HepG2 (cell line): ENCODE results near the gene TNS1. TPM values are rescaled to one million over a fixed set of nuclear protein-coding genes. Genes with fewer than 3 reads are reported as not detected.

Experiments used
- CAMTA2 ChIP-seq: sonication (generic); formaldehyde crosslinking; IDR thresholded peaks from 2 replicates; pipeline ENCODE4 v1.4.0; 2020; ENCODE audit warnings: mild to moderate bottlenecking, missing genetic modification reagents, borderline replicate concordance
- EEA1 ChIP-seq: sonication (generic); formaldehyde crosslinking; IDR thresholded peaks from 2 replicates; pipeline ENCODE4 v1.5.1; 2020; ENCODE audit warnings: mild to moderate bottlenecking, missing genetic modification reagents, borderline replicate concordance
- FOXJ3 ChIP-seq: sonication (generic); formaldehyde crosslinking; IDR thresholded peaks from 2 replicates; pipeline ENCODE4 v1.4.0; 2020; ENCODE audit warnings: missing genetic modification reagents, mild to moderate bottlenecking, borderline replicate concordance
- HDAC2 ChIP-seq: sonication (generic); formaldehyde crosslinking; IDR thresholded peaks from 2 replicates; pipeline ENCODE4 v1.4.0; 2020; ENCODE audit warnings: missing genetic modification reagents
- HNRNPL ChIP-seq: fragments of 200-400 bp; formaldehyde crosslinking; IDR thresholded peaks from 2 replicates; pipeline ENCODE4 v1.6.1; 2017; ENCODE audit warnings: mild to moderate bottlenecking, low read depth, low read length
- JUNB ChIP-seq: sonication (generic); formaldehyde crosslinking; IDR thresholded peaks from 2 replicates; pipeline ENCODE4 v1.8.0; 2022; ENCODE audit warnings: missing genetic modification reagents, mild to moderate bottlenecking, borderline replicate concordance
- KDM3A ChIP-seq: IDR thresholded peaks from 2 replicates; pipeline ENCODE4 v1.6.1; 2018; ENCODE audit warnings: low read depth, missing compliant biosample characterization
- MEF2D ChIP-seq: sonication (generic); formaldehyde crosslinking; IDR thresholded peaks from 2 replicates; pipeline ENCODE4 v1.5.1; 2020; ENCODE audit warnings: mild to moderate bottlenecking, missing genetic modification reagents
- NCOR1 ChIP-seq: fragments of 200-600 bp; sonication (generic); IDR thresholded peaks from 2 replicates; pipeline ENCODE4 v1.7.0; 2017; ENCODE audit warnings: antibody characterized with exemption, low read length, borderline replicate concordance
- NONO ChIP-seq, 2 experiments: fragments of 450-650 bp in 1 of 2; sonication (generic) in 1 of 2; formaldehyde crosslinking in 1 of 2; IDR thresholded peaks in 1 of 2; conservative IDR thresholded peaks in 1 of 2; 2 replicates each; pipeline versions ENCODE4 v1.6.1 to v1.8.0; 2017 to 2022; ENCODE audit warnings: mild to moderate bottlenecking in 1 of 2, missing genetic modification reagents in 1 of 2, moderate library complexity in 1 of 2
- SMARCC2 ChIP-seq: fragments of 450-650 bp; IDR thresholded peaks from 2 replicates; pipeline ENCODE4 v1.6.1; 2017; ENCODE audit warnings: antibody characterized with exemption, mild to moderate bottlenecking
- TBP ChIP-seq: sonication (generic); formaldehyde crosslinking; IDR thresholded peaks from 2 replicates; pipeline ENCODE4 v1.5.0; 2020; ENCODE audit warnings: missing genetic modification reagents
- ZBTB33 ChIP-seq: sonication (generic); formaldehyde crosslinking; IDR thresholded peaks from 2 replicates; pipeline ENCODE4 v1.4.0; 2020; ENCODE audit warnings: missing genetic modification reagents
- ZBTB42 ChIP-seq: sonication (generic); formaldehyde crosslinking; IDR thresholded peaks from 2 replicates; pipeline ENCODE4 v1.5.0; 2020; ENCODE audit warnings: mild to moderate bottlenecking, missing genetic modification reagents
- ZNF550 ChIP-seq: sonication (generic); formaldehyde crosslinking; IDR thresholded peaks from 2 replicates; pipeline ENCODE4 v1.4.0; 2020; ENCODE audit warnings: mild to moderate bottlenecking, missing genetic modification reagents, borderline replicate concordance
- ZNF567 ChIP-seq: sonication (generic); formaldehyde crosslinking; IDR thresholded peaks from 2 replicates; pipeline ENCODE4 v1.8.1; 2023; ENCODE audit warnings: mild to moderate bottlenecking, missing genetic modification reagents, borderline replicate concordance
- ZNF605 ChIP-seq: sonication (generic); formaldehyde crosslinking; IDR thresholded peaks from 2 replicates; pipeline ENCODE4 v1.8.0; 2022; ENCODE audit warnings: mild to moderate bottlenecking, missing genetic modification reagents
- ZNF614 ChIP-seq: IDR thresholded peaks from 2 replicates; pipeline ENCODE4 v1.6.1; 2018; ENCODE audit warnings: missing biosample characterization, missing genetic modification reagents, inconsistent platforms, borderline replicate concordance
- ZNF644 ChIP-seq: IDR thresholded peaks from 2 replicates; pipeline ENCODE4 v1.6.1; 2016; ENCODE audit warnings: low read depth
- ZNF724P ChIP-seq: sonication (generic); formaldehyde crosslinking; IDR thresholded peaks from 2 replicates; pipeline ENCODE4 v1.8.0; 2022; ENCODE audit warnings: missing genetic modification reagents, borderline replicate concordance
- polyA plus RNA-seq, 8 experiments: library from polyadenylated mRNA; depleted of rRNA in 3 of 8; stranded (reverse) in 7 of 8; unstranded in 1 of 8; fragments of >200 nt; fragmentation: Illumina TruSeq in 4 of 8; extraction: Trizol in 4 of 8; gene quantifications; 2 replicates each; pipeline versions ENCODE4 v1.2.1 to v1.2.3, GENCODE V29; 2011 to 2016; ENCODE audit warnings: low read depth in 4 of 8, missing spikeins in 1 of 8, mixed read lengths in 1 of 8; ENCODE audit not compliant: insufficient read depth in 1 of 8
- total RNA-seq, 5 experiments: library from RNA; depleted of rRNA; stranded (reverse); fragments of >200 nt; fragmentation: Illumina TruSeq; extraction: Trizol; gene quantifications; 2 replicates each; pipeline ENCODE4 v1.2.3, GENCODE V29; 2016; ENCODE audit warnings: low read depth in 1 of 5
- TF ChIP-seq, protein P1 (sequence below): sonication (generic); formaldehyde crosslinking; IDR thresholded peaks from 2 replicates; pipeline ENCODE4 v1.5.0; 2020; ENCODE audit warnings: mild to moderate bottlenecking, missing genetic modification reagents
- TF ChIP-seq, protein P2 (sequence below): sonication (generic); formaldehyde crosslinking; IDR thresholded peaks from 2 replicates; pipeline ENCODE4 v1.4.0; 2020; ENCODE audit warnings: missing genetic modification reagents

TNS1 gene
- total and polyA plus RNA-seq, 2 of the 13 experiments (the other 11 are each of a cell fraction or from before 2014, with no cell fraction given), result 1.9 to 118 TPM

GRCh38 chr2:217897816-217898806 lies 104.7 kb downstream of the TNS1 start (continued):
- TF ChIP-seq ZBTB42 (CRISPR knock-in tag) (0 out of 2 replicates have a peak, but pooled peaks have one; percentile 22), TBP (CRISPR knock-in tag) (no peak), ZNF567 (CRISPR knock-in tag) (peak; percentile 28; the same call in 1 of the 2 replicates), ZNF605 (CRISPR knock-in tag) (0 out of 2 replicates have a peak, but pooled peaks have one; percentile 56), HNRNPL (0 out of 2 replicates have a peak, but pooled peaks have one; percentile 25), ZNF644 (CRISPR knock-in tag) (no peak), ZNF724P (0 out of 2 replicates have a peak, but pooled peaks have one; percentile 3), MEF2D (CRISPR knock-in tag) (0 out of 2 replicates have a peak, but pooled peaks have one; percentile 30), FOXJ3 (no peak), HDAC2 (CRISPR knock-in tag) (0 out of 2 replicates have a peak, but pooled peaks have one; percentile 18), KDM3A (peak; percentile 49; the same call in 1 of the 2 replicates), ZNF550 (CRISPR knock-in tag) (no peak), NONO (IDR thresholded peaks at IDR 0.05) (no peak), NONO (CRISPR knock-in tag; conservative IDR thresholded peaks at IDR 0.05) (0 out of 2 replicates have a peak, but pooled peaks have one; percentile 11), JUNB (CRISPR knock-in tag) (no peak), CAMTA2 (CRISPR knock-in tag) (no peak), ZBTB33 (CRISPR knock-in tag) (peak; percentile 81), SMARCC2 (no peak), EEA1 (no peak), NCOR1 (no peak), ZNF614 (CRISPR knock-in tag) (no peak)
- TF ChIP-seq, protein P1, sequence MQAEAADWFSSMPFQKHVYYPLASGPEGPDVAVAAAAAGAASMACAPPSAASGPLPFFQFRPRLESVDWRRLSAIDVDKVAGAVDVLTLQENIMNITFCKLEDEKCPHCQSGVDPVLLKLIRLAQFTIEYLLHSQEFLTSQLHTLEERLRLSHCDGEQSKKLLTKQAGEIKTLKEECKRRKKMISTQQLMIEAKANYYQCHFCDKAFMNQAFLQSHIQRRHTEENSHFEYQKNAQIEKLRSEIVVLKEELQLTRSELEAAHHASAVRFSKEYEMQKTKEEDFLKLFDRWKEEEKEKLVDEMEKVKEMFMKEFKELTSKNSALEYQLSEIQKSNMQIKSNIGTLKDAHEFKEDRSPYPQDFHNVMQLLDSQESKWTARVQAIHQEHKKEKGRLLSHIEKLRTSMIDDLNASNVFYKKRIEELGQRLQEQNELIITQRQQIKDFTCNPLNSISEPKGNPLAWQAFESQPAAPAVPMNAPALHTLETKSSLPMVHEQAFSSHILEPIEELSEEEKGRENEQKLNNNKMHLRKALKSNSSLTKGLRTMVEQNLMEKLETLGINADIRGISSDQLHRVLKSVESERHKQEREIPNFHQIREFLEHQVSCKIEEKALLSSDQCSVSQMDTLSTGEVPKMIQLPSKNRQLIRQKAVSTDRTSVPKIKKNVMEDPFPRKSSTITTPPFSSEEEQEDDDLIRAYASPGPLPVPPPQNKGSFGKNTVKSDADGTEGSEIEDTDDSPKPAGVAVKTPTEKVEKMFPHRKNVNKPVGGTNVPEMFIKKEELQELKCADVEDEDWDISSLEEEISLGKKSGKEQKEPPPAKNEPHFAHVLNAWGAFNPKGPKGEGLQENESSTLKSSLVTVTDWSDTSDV (CRISPR knock-in tag), result 0 out of 2 replicates have a peak, but pooled peaks have one; percentile 17
- TF ChIP-seq, protein P2, sequence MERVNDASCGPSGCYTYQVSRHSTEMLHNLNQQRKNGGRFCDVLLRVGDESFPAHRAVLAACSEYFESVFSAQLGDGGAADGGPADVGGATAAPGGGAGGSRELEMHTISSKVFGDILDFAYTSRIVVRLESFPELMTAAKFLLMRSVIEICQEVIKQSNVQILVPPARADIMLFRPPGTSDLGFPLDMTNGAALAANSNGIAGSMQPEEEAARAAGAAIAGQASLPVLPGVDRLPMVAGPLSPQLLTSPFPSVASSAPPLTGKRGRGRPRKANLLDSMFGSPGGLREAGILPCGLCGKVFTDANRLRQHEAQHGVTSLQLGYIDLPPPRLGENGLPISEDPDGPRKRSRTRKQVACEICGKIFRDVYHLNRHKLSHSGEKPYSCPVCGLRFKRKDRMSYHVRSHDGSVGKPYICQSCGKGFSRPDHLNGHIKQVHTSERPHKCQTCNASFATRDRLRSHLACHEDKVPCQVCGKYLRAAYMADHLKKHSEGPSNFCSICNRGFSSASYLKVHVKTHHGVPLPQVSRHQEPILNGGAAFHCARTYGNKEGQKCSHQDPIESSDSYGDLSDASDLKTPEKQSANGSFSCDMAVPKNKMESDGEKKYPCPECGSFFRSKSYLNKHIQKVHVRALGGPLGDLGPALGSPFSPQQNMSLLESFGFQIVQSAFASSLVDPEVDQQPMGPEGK (CRISPR knock-in tag), result 0 out of 2 replicates have a peak, but pooled peaks have one; percentile 16
